ENCODE measurements around the gene PIP4K2B. TPM values are rescaled to one million over a fixed set of nuclear protein-coding genes. Genes with fewer than 3 reads are reported as not detected.
"Not testable (repeated sequence)": the region's sequence is repeated elsewhere in the genome, so short reads cannot be mapped to it uniquely, and the experiment has no call there.

Gene PIP4K2B
- total RNA-seq, 8 experiments from 2014 or later: 25.0 to 81.1 (median 67.2) TPM

- ATAC-seq (replicated peaks in 6 of 8): no peak
- H3K4me1 ChIP-seq (replicated peaks in 1 of 2): peaks cover 15 to 18% of the 10 kb centered on the region in 2 donors
- no peak overlapping the region for H3K27ac ChIP-seq
- in situ Hi-C loops (cut with MboI; ENCODE audit: low pct_unique_long_range_greater_than_20kb in 2 of 9, low sequenced_read_pairs in 9 of 9, unreplicated experiment in 9 of 9): no loop called here
- 0 to 100% (median 68%) methylated on average over 1 to 4 of the region's 5 CpGs; no CpG with 5 or more reads in 2 of the 10 experiments for WGBS, 10 experiments
- no peak overlapping the region for H3K4me3 ChIP-seq
Observed at GRCh38 chr17:38796451-38797157, 2.8 kb downstream of the PIP4K2B start.

- Histone ChIP-seq H3K27ac (no peak overlapping the region), H3K4me3 (no peak overlapping the region), H3K4me1 (replicated peaks in 1 of 2) (peaks cover 19 to 24% of the 10 kb centered on the region in 2 donors)
- no peak for ATAC-seq (replicated peaks in 6 of 8)
- 83 to 100% (median 93%) methylated on average over 1 to 5 of the region's 5 CpGs; no CpG with 5 or more reads in 2 of the 10 experiments for WGBS, 10 experiments
- in situ Hi-C loops (cut with MboI; ENCODE audit: low pct_unique_long_range_greater_than_20kb in 2 of 9, low sequenced_read_pairs in 9 of 9, unreplicated experiment in 9 of 9): no loop called here
Observed at GRCh38 chr17:38794221-38794620, 5.1 kb downstream of the PIP4K2B start.

GRCh38 chr17:38791162-38791561 lies 8.2 kb downstream of the PIP4K2B start:
- Histone ChIP-seq H3K4me3 (no peak overlapping the region), H3K27ac (no peak overlapping the region), H3K4me1 (replicated peaks in 1 of 2) (peaks cover 4 to 11% of the 10 kb centered on the region in 2 donors)
- WGBS, 10 experiments: 75 to 100% (median 90%) methylated on average over 2 to 4 of the region's 5 CpGs; no CpG with 5 or more reads in 5 of the 10 experiments
- in situ Hi-C loops (cut with MboI; ENCODE audit: low pct_unique_long_range_greater_than_20kb in 2 of 9, low sequenced_read_pairs in 9 of 9, unreplicated experiment in 9 of 9): no loop called here
- no peak for ATAC-seq (replicated peaks in 6 of 8)

GRCh38 chr17:38790148-38790707 lies 9.1 kb downstream of the PIP4K2B start:
- peaks cover 4 to 11% of the 10 kb centered on the region in 2 donors for H3K4me1 ChIP-seq (replicated peaks in 1 of 2)
- WGBS, 10 experiments: 29 to 100% (median 72%) methylated on average over 1 to 7 of the region's 13 CpGs; no CpG with 5 or more reads in 2 of the 10 experiments
- H3K27ac ChIP-seq; H3K4me3 ChIP-seq; in situ Hi-C loops (cut with MboI; ENCODE audit: low pct_unique_long_range_greater_than_20kb in 2 of 9, low sequenced_read_pairs in 9 of 9, unreplicated experiment in 9 of 9): not testable (repeated sequence)
- peak in 1 of 8 experiments; percentile 36 for ATAC-seq (replicated peaks in 6 of 8)

GRCh38 chr17:38789185-38789584 lies 10.2 kb downstream of the PIP4K2B start:
- WGBS, 10 experiments: 0% methylated on average over 1 of the region's 1 CpG; no CpG with 5 or more reads in 7 of the 10 experiments
- peaks cover 4 to 11% of the 10 kb centered on the region in 2 donors for H3K4me1 ChIP-seq (replicated peaks in 1 of 2)
- no peak overlapping the region for H3K27ac ChIP-seq
- no peak overlapping the region for H3K4me3 ChIP-seq
- ATAC-seq (replicated peaks in 6 of 8): peak in 2 of 8 experiments; percentile 26 to 38
- in situ Hi-C loops (cut with MboI; ENCODE audit: low pct_unique_long_range_greater_than_20kb in 2 of 9, low sequenced_read_pairs in 9 of 9, unreplicated experiment in 9 of 9): no loop called here

- H3K4me3 ChIP-seq; in situ Hi-C loops (cut with MboI; ENCODE audit: low pct_unique_long_range_greater_than_20kb in 2 of 9, low sequenced_read_pairs in 9 of 9, unreplicated experiment in 9 of 9); ATAC-seq (replicated peaks in 6 of 8); H3K27ac ChIP-seq: not testable (repeated sequence)
- 60 to 100% (median 90%) methylated on average over 1 to 3 of the region's 4 CpGs; no CpG with 5 or more reads in 5 of the 10 experiments for WGBS, 10 experiments
- H3K4me1 ChIP-seq (replicated peaks in 1 of 2): peaks cover 4 to 11% of the 10 kb centered on the region in 2 donors
Observed at GRCh38 chr17:38787999-38788398, 11.4 kb downstream of the PIP4K2B start.

GRCh38 chr17:38786372-38786771 lies 13.0 kb downstream of the PIP4K2B start:
- Histone ChIP-seq H3K4me3 (no peak overlapping the region), H3K4me1 (replicated peaks in 1 of 2) (peaks cover 4 to 11% of the 10 kb centered on the region in 2 donors), H3K27ac (no peak overlapping the region)
- WGBS, 10 experiments: 60 to 100% (median 92%) methylated on average over 1 to 4 of the region's 6 CpGs; no CpG with 5 or more reads in 2 of the 10 experiments
- no peak for ATAC-seq (replicated peaks in 6 of 8)
- in situ Hi-C loops (cut with MboI; ENCODE audit: low pct_unique_long_range_greater_than_20kb in 2 of 9, low sequenced_read_pairs in 9 of 9, unreplicated experiment in 9 of 9): no loop called here

GRCh38 chr17:38783227-38783626 lies 16.1 kb downstream of the PIP4K2B start:
- Histone ChIP-seq H3K4me1 (replicated peaks in 1 of 2) (no peaks in the 10 kb centered on the region), H3K27ac (no peak overlapping the region), H3K4me3 (no peak overlapping the region)
- no peak for ATAC-seq (replicated peaks in 6 of 8)
- in situ Hi-C loops (cut with MboI; ENCODE audit: low pct_unique_long_range_greater_than_20kb in 2 of 9, low sequenced_read_pairs in 9 of 9, unreplicated experiment in 9 of 9): no loop called here
- WGBS, 10 experiments: 60 to 100% (median 96%) methylated on average over 1 to 2 of the region's 3 CpGs; no CpG with 5 or more reads in 4 of the 10 experiments

GRCh38 chr17:38779965-38780752 lies 19.2 kb downstream of the PIP4K2B start:
- no peak for ATAC-seq (replicated peaks in 6 of 8)
- Histone ChIP-seq H3K4me1 (replicated peaks in 1 of 2) (no peaks in the 10 kb centered on the region), H3K4me3 (no peak overlapping the region), H3K27ac (no peak overlapping the region)
- in situ Hi-C loops (cut with MboI; ENCODE audit: low pct_unique_long_range_greater_than_20kb in 2 of 9, low sequenced_read_pairs in 9 of 9, unreplicated experiment in 9 of 9): no loop called here
- WGBS, 10 experiments: 69 to 100% (median 93%) methylated on average over 4 to 15 of the region's 23 CpGs; no CpG with 5 or more reads in 3 of the 10 experiments

- no peak overlapping the region for H3K4me3 ChIP-seq
- H3K27ac ChIP-seq: no peak overlapping the region
- WGBS, 10 experiments: 70 to 86% (median 77%) methylated on average over 1 to 7 of the region's 7 CpGs; no CpG with 5 or more reads in 4 of the 10 experiments
- no peaks in the 10 kb centered on the region for H3K4me1 ChIP-seq (replicated peaks in 1 of 2)
- in situ Hi-C loops (cut with MboI; ENCODE audit: low pct_unique_long_range_greater_than_20kb in 2 of 9, low sequenced_read_pairs in 9 of 9, unreplicated experiment in 9 of 9): no loop called here
- no peak for ATAC-seq (replicated peaks in 6 of 8)
Observed at GRCh38 chr17:38777641-38778250, 21.6 kb downstream of the PIP4K2B start.

GRCh38 chr17:38773258-38773657 lies 26.1 kb downstream of the PIP4K2B start:
- no peak for ATAC-seq (replicated peaks in 6 of 8)
- in situ Hi-C loops (cut with MboI; ENCODE audit: low pct_unique_long_range_greater_than_20kb in 2 of 9, low sequenced_read_pairs in 9 of 9, unreplicated experiment in 9 of 9): no loop called here

GRCh38 chr17:38768417-38768816 lies 30.9 kb downstream of the PIP4K2B start:
- Histone ChIP-seq H3K27ac (no peak overlapping the region), H3K4me3 (no peak overlapping the region), H3K4me1 (replicated peaks in 1 of 2) (no peaks in the 10 kb centered on the region)
- in situ Hi-C loops (cut with MboI; ENCODE audit: low pct_unique_long_range_greater_than_20kb in 2 of 9, low sequenced_read_pairs in 9 of 9, unreplicated experiment in 9 of 9): no loop called here
- 60 to 100% (median 96%) methylated on average over 1 to 6 of the region's 6 CpGs; no CpG with 5 or more reads in 5 of the 10 experiments for WGBS, 10 experiments
- ATAC-seq (replicated peaks in 6 of 8): no peak

More at GRCh38 chr17:38773258-38773657, 26.1 kb downstream of the PIP4K2B start:
- Histone ChIP-seq H3K27ac (no peak overlapping the region), H3K4me3 (no peak overlapping the region), H3K4me1 (replicated peaks in 1 of 2) (no peaks in the 10 kb centered on the region)

All from motor neuron (in vitro differentiated cells).